NK-92 (cell line): Measurements from ENCODE around the gene AGXT2.

Source experiments
- DNase-seq: peaks from one replicate; lab custom pipeline; 2025; ENCODE audit not compliant: unreplicated experiment; lab: John Stamatoyannopoulos, UW

The AGXT2 gene

GRCh38 chr5:35016174-35017051 is 31.3 kb downstream of the AGXT2 start:
- no peak for DNase-seq

- DNase-seq, result no peak
Measured at GRCh38 chr5:35015063-35015462, 32.7 kb downstream of the AGXT2 start.

GRCh38 chr5:35012796-35013195 is 35.0 kb downstream of the AGXT2 start:
- DNase-seq, result no peak

- no peak for DNase-seq
Measured at GRCh38 chr5:35012365-35012764, 35.4 kb downstream of the AGXT2 start.

- no peak for DNase-seq
Measured at GRCh38 chr5:35010676-35011075, 37.1 kb downstream of the AGXT2 start.

- no peak for DNase-seq
Measured at GRCh38 chr5:35009657-35010056, 38.1 kb downstream of the AGXT2 start.

GRCh38 chr5:35009019-35009418 is 38.7 kb downstream of the AGXT2 start:
- DNase-seq, result no peak

- no peak for DNase-seq
Measured at GRCh38 chr5:35004771-35005170, 43.0 kb downstream of the AGXT2 start.

- no peak for DNase-seq
Measured at GRCh38 chr5:35004200-35004599, 43.5 kb downstream of the AGXT2 start.

GRCh38 chr5:35003018-35003957 is 44.5 kb downstream of the AGXT2 start:
- DNase-seq, result no peak

GRCh38 chr5:35002459-35002858 is 45.3 kb downstream of the AGXT2 start:
- DNase-seq, result no peak

GRCh38 chr5:35001842-35002241 is 45.9 kb downstream of the AGXT2 start:
- DNase-seq, result no peak

- no peak for DNase-seq
Measured at GRCh38 chr5:34998058-34998789, 49.5 kb downstream of the AGXT2 start.

GRCh38 chr5:34996261-34996660 is 51.5 kb downstream of the AGXT2 start:
- DNase-seq, result no peak

- no peak for DNase-seq
Measured at GRCh38 chr5:34993951-34994350, 53.8 kb downstream of the AGXT2 start.

- DNase-seq, result no peak
Measured at GRCh38 chr5:34991486-34992238, 56.1 kb downstream of the AGXT2 start.

- DNase-seq, result no peak
Measured at GRCh38 chr5:34986965-34987364, 60.8 kb downstream of the AGXT2 start.

- DNase-seq, result no peak
Measured at GRCh38 chr5:34982823-34983222, 64.9 kb downstream of the AGXT2 start.

- no peak for DNase-seq
Measured at GRCh38 chr5:34978681-34979080, 69.1 kb downstream of the AGXT2 start.

- no peak for DNase-seq
Measured at GRCh38 chr5:34977934-34978613, 69.7 kb downstream of the AGXT2 start.
